HG03520 (cell line): Measurements from ENCODE around the gene TMEM250.

Source experiments
- ATAC-seq: cut with Tn5 transposase; IDR thresholded peaks from one replicate; pipeline ENCODE4 v1.9.1; 2021; ENCODE audit warnings: mild to moderate bottlenecking, moderate library complexity; ENCODE audit not compliant: unreplicated experiment

Gene TMEM250

DNA sequence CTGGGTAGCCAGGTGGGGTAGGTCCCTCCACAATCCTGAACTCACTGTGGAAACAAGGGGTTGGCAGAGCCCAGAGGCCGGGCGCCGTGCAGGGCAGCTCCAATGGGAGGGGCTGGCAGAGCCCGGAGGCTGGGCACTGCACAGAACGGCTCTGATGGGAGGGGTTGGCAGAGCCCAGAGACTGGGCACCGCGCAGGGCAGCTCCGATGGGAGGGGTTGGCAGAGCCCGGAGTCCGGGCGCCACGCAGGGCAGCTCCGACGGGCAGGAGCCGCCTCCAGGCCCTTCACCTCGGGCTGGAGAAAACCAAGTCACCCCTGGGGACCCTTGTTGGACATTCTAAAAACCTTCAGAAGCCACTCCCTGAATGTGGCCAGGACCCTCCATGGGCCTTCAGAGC lies 32.9 kb downstream of the TMEM250 start:
- no peak for ATAC-seq

DNA sequence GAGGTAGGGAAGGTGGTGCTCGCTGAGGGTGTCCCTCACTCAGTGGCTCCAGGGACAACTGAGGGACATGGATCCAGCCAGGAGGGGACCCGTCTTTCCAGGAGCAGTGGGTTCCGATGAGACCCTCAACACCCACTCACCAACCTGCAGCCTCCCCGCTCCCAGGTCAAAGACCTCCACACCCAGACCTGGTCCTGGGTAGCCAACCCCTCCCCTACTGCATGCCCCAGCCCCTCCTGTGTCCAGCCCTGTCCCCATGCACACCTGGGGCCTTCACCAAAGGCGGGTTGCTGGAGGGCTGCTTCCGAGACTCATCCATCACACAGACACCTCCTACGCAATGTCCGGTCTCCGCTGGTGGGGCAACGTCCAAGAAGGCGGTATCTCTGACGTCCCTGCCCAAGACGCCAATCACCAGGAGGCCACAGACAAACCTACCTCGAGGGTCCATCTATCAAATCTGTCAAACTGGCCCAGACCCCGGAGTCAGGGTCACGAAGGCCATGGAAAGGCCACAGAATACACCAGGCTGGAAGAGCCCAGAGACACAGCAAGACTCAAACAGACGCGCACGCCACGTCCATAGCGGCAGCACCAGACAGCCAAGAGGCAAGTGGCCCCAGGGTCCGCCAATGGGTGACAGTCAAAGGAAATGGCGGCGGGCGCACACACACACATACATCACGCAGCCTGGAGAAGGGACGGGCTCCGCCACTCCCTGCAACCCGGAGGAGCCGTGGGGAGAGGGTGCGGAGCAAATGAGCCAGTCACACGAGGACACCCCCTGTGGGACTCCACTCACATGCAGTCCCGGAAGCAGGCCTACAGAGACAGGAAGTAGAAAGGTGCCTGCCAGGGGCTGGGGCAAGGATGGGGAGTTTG lies 34.4 kb downstream of the TMEM250 start:
- no peak for ATAC-seq

DNA sequence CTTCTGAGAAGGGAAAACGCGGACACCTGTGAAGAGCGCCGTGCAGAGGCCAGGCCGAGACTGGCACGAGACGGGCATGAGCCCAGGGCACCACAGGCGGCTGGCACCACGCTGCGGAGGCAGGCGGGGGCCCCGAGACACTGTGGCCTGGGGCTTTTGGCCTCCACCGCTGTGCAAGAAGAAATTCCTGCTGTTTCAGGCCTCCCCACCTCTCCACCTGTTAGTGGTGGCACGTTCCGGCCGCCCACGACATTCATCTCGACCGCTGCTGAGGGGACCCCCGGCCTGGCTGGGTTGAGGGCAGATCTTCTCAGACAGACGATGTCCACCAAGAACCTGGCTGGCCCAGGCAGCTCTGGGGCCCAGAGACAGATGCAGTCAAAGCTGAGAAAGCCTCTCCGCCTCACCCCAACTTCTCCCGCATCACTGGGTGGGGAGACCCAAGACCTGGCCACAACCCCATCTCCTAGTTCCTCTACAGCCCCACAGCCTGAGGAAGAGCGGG lies 35.1 kb downstream of the TMEM250 start:
- no peak for ATAC-seq

DNA sequence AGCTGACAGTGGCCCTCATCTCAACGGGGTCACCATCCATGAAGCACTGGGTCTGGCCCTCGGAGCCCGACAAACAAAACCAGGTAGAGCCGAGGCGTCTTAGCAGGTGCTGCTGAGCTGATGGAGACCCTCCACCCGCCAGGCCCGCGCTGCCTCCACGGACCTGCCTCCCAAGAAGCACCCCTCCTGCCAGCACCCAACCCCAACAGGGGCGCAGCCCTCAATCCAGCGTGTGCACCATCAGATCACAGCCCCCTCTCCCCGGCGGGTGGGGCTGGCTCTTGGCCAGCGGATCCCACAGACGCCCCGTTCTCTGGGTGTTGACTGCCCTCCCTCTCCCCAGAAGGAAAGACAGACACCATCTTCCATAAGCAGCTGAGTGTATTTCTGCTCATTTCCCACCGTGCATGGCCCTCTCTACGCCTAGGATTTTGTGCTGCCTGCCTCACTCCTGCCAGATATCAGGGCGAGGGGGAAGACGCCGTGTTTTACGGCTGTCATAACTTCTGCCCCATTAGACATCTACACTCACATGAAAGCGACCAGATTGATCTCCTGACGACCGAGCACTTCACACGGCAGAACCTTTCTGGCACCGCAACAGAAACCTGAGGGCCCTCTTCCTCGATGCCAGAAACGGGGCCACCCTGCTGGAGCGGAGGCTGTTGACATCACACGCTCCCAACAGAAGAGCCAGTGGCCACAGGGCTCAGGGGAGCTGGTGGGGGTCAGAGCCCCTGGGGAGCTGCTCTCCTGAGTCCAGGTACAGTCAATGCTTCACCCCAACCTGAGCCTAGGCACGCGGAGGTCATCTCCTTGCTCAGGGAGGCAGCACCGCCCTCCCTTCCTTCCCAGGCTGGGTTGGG lies 35.9 kb downstream of the TMEM250 start:
- ATAC-seq, result no peak

DNA sequence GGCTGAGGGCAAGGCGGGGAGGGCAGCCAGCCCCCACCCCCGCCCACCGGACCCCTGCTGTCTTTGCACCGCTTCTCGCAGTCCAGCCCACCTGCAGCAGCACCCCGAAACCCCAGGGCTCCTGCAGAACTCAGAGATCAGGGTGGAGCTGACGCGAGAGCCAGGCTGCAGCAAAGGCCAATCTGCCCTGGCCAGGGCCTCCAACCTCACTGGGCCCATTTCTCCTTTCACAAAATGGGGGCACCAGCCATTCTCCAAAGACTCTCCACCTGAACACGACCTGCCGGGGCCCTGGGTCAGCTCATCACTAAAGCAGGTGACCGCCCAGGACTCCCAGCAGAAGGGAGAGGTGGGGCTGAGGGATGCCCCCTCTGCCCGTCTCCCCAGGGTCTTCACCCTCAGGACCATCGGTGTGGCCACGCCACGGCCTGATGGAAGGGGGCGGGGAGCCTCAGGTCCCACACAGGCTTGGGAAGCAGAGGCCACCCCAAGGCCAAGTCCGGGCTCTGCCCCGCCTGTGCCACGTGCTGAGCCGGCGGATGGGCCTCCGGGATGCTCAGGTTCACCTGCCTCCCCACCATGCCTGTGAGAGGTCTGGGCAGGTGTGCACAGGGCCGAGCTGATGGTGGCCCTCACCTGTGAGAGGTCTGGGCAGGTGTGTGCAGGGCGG lies 36.7 kb downstream of the TMEM250 start:
- no peak for ATAC-seq

DNA sequence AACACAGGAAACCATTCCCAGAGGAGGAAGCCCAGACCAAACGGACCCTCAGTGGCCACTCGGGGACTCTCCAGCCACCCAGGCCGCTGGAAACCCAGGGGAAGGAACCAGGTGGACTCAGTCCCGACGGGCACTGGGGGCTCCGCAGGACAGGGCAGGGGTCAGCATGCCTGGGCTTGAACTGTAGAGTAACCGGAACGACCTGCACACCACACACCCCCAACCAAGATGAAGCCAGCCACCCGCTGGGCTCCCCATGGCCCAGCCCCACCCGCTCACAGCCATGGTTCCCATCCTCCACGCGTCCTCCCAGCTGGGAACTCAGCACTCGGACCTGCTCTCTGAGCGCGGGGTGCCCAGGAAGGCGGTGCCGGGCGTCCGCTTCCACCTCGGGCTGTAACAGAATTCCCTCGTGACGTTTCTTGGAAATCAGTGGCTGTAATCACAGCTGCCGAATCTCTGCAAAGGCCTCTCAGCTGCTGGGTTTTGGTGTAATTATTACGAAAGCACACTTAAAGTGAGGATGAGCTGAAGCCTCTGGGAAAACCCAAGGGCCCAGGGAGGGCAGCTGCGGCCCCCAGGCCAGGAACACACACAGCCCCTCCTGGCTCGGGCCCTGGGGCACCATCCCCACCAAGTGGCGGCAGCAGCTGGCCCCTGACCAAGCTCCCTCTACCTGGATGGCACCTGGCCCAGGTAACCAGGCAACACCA lies 37.4 kb downstream of the TMEM250 start:
- no peak for ATAC-seq

DNA sequence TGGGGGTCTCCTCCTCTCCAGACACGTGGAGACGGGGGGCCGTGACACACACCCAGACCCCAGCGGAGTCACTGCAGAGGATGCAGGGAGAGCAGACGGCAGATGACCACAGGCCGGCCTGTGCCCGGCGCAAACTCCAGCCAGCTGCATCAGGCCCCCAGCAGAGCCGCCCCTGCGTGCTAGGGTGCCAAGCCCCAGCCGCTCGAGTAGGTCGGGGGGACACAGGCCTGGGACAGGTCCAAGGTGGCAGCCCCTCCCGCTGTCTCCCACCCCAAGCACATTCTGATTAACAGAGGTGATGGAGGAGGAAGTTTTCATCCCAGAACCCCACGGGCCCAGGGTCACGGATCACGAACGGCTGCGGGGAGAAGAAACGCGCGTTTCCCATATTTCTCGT lies 38.0 kb downstream of the TMEM250 start:
- no peak for ATAC-seq

DNA sequence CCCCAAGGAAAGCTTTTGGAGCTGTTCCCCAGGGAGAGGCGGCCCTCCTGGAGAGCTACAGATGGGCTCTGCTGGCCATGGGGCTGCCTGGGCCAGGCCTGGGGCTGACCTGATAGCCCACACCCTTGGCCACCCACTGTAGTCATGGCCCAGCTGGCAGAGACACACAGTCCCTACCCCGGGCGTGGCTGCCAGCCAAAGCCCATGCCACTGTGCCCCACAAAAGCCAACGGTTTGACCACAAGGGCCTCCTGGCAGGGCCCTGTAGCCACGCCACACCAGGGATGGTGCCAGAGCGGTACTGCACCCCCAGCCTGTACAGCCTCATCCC lies 38.8 kb downstream of the TMEM250 start:
- no peak for ATAC-seq

DNA sequence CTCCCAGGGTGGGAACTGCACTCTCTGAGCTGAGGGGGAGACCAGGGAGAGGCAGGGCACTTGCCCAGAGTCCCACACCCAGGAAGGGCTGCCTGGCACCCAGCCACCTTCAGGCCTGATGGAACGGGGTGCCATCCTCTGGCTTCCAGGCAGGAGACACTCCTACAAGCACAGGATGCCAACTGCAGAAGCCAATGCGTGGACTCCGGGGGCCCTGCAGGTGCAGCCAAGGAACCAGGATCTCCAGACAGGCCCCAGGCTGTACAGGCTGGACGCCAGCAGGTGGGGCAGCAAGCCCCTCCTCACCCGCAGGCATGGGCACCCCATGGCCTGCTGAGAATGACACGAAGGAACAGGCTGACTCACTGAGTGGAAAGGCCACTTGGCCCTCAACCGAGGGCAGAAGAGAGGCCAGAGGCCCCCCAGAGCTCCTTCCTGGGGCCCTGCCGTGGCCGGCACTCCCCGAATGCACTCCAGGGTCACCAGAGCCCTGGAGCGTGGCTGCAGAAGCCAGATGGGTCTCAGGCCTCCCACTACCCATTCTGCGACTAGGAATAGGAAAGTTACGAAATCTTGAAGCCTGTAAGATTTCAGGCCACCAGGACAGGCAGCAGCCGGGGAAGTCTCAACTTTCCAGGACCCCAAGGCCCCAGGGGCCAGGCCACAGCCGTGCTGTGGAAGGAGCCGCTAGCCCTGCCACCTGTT lies 39.3 kb downstream of the TMEM250 start:
- ATAC-seq, result no peak

DNA sequence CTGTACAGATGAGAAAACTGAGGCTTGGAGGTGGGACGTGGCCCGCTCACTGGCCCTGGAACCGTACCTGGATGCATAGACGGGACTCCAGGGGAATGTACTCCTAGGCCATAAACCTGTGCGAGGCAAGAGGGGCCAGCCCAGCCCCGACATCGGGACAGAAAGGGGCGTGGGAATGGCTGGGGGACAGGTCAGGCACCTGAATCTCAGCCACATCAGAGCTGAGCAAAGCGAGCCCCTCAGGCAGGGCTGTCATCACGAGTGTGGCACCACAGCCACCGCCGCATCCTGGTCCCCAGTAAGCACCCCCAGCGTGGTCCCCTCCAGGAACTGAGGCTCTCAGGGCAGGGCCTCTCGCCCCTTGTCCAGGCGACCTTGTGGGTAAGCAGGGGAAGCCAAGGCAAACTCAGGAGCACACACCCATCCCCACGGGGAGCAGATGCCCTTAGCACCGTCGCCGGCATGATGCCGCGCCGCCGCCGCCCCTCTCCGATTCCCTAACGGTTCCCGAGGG lies 40.1 kb downstream of the TMEM250 start:
- ATAC-seq, result no peak

DNA sequence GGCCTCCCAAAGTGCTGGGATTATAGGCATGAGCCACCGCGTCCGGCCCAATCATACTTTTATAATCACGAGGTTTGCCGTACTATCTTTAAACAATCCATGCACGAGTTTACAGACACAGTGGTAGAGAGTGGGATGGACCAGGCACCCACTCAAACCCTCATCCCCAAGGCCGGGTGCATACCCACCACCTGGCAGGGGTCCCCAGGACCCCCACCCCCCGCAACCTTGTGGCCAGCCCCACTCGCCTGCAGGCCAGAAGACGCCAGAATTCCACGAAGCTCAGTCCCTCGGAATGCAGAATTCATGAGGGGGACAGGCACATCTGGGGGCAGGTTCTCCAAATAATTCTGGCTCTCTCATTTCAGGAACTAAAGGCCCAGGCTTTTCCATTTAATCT lies 40.7 kb downstream of the TMEM250 start:
- ATAC-seq, result no peak

DNA sequence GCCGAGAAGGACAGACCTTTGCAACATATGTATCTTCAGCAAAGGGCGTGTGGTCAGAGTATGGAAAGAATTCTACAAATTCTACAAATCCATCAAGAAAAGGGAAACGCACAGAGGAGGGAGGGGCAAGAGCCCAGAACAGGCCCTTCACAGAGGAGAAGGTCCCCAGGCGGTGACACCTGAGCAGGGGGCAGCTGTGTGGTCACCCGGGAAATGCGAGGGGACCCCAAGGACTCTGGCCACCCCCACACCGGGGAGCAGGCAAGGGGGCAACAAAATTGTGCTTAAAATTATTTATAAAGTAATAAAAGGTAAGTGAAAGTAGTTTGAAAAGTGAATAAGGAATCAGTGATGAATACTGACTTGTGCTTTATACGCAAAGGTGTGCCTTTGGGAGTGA lies 41.2 kb downstream of the TMEM250 start:
- ATAC-seq, result no peak

DNA sequence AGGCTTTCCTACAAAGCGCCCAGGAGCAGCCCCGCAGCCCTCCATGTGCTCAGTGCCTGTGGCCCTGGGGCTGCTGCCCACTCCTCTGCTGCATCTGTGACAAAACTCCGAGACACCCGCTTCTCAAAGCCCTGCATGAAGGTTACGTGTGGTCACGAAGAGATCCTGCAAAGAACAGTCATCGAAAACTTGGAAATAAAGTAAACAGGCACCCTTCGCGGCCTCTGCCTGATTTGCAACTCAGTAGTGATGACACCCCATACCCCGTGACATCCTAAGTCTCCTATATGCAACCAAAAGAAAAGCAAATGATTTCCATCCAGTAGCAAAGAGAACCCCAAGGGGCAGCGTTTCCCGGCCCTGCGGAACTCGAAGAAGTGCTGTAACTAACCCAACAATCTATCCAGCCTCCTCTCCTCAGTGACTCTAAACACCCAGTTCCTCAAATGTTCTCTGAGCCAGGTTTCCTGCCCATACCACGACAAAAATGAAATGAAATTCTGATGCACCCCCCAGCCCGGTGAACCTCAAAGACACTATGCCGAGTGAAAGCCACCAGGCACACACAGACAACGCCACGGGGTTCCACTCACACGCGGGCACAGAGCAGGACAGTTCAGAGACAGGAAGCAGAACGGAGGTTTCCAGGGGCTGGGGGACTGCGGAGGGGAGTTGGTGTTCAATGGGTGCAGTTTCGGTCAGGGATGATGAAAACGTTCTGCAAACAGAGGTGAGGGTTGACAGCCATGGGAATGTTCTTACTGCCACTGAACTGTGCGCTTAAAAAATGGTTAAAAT lies 42.6 kb downstream of the TMEM250 start:
- ATAC-seq, result no peak

DNA sequence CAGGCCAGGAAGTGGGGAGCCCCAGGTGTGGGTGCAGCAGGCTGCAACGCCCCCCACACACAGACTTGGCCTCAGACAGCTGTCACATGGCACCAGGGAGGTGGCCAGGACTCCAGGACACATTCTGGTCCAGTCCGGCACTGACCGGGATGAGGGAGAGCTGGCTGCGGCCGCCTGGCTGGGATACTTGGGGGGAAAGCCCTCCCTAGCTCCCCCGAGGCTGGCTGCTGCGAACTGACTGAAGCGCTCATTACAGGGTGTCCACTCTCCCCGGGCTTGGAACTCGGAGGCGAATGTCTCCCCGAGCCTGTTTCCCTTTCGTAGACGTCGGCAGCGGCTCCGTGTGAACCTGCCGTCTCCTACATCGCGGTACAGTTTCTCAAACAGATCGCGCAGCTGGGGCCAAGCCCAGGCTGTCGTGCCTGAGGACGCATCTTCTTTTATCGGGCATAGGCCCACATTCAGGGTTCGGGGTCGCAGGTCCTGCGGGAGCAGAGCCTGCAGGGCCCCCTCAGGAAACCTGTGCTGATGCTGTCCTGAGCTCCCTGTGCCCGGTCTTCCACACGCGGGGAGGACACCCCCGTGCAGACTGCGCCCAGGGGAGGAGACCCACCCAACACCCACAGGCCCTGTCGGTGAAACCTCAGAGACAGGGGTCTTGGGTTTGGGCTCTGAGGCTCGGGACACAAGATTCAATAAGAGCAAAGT lies 43.4 kb downstream of the TMEM250 start:
- no peak for ATAC-seq

DNA sequence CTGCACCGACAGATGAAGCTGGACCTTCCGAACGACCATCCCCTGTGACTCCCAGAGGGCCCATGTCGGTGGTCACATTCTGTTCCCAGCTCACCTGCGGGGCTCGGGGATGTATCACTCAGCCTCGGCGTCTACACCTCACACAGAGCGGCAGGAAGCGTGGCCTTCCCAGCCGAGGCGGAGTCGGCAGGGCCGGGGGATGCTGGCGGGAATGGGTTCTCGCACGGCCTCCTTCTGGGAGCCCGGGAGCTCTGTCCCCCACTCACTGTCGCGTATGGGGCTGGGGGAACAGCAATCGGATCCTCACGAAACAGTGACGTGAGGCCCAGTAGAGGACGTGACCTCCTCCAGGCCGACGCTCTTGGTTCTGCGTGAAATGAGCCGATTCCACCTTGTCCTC lies 44.0 kb downstream of the TMEM250 start:
- no peak for ATAC-seq
